Lower lobe of right lung (tissue), 2 donors: ENCODE results near the gene SLC1A5. TPM values are rescaled to one million over a fixed set of nuclear protein-coding genes. Genes with fewer than 3 reads are reported as not detected.

Experiments
- ATAC-seq, 2 donors: fragments of 200-7000 bp; cut with Tn5 transposase; one replicate each; pipeline ENCODE4 v1.9.1; 2020 to 2022; ENCODE audit warnings: mild to moderate bottlenecking in 2 of 2, moderate library complexity in 2 of 2
- DNase-seq: peaks from one replicate; pipeline ENCODE4 v3.0.0-alpha.2; 2020
- H3K27ac ChIP-seq: fragments of 200-600 bp; one replicate; pipeline ENCODE4 v1.8.0; 2022
- H3K27me3 ChIP-seq: fragments of 200-600 bp; one replicate; pipeline ENCODE4 v1.8.0; 2022; ENCODE audit warnings: low read depth
- H3K36me3 ChIP-seq: fragments of 200-600 bp; one replicate; pipeline ENCODE4 v1.8.0; 2022; ENCODE audit warnings: mild to moderate bottlenecking
- H3K4me1 ChIP-seq: fragments of 200-600 bp; one replicate; pipeline ENCODE4 v1.8.0; 2022
- H3K4me3 ChIP-seq: fragments of 200-600 bp; one replicate; pipeline ENCODE4 v1.8.0; 2022; ENCODE audit warnings: mild to moderate bottlenecking
- H3K9me3 ChIP-seq: fragments of 200-600 bp; one replicate; pipeline ENCODE4 v1.8.0; 2022
- CTCF ChIP-seq: fragments of 200-600 bp; IDR thresholded peaks from one replicate; pipeline ENCODE4 v1.8.0; 2022; ENCODE audit warnings: antibody characterized with exemption, mild to moderate bottlenecking
- intact Hi-C: fragments of 100-400 bp; cut with DNase I; formaldehyde crosslinking; loops from one replicate; pipeline ENCODE4 v1.11.0; 2022
- total RNA-seq: library from RNA; stranded (reverse); fragmentation: NEBNext Ultra II Directional; extraction: Animal tissue kit (Norgen Biotek cat#: 25700); gene quantifications from one replicate; pipeline ENCODE4 v1.2.1, GENCODE V29; 2021
- donor health status: DM: no; HTN: yes; CAD: no; lungs with severe emphysema.

The SLC1A5 gene
- total RNA-seq, 1 donor from 2014 or later = 120 TPM

- Histone ChIP-seq H3K36me3 (peaks cover 28% of the 10 kb centered on the region), H3K27me3 (no peaks in the 10 kb centered on the region), H3K4me1 (peaks cover 66% of the 10 kb centered on the region), H3K9me3 (no peaks in the 10 kb centered on the region), H3K4me3 (no peak overlapping the region), H3K27ac (no peak overlapping the region)
- DNase-seq (no peak), ATAC-seq (no peak)
- intact Hi-C loops = no loop called here
- no peak for TF ChIP-seq CTCF
Observed at GRCh38 chr19:46742926-46743480, 45.4 kb downstream of the SLC1A5 start.

- no peaks in the 10 kb centered on the region for H3K27me3 ChIP-seq
- H3K4me3 ChIP-seq = no peak overlapping the region
- no peak for TF ChIP-seq CTCF
- ATAC-seq (no peak), DNase-seq (no peak)
- intact Hi-C loops = no loop called here
- H3K9me3 ChIP-seq = no peaks in the 10 kb centered on the region
- peaks cover 44% of the 10 kb centered on the region for H3K36me3 ChIP-seq
- H3K27ac ChIP-seq = no peak overlapping the region
- peaks cover 75% of the 10 kb centered on the region for H3K4me1 ChIP-seq
Observed at GRCh38 chr19:46741447-46741846, 46.9 kb downstream of the SLC1A5 start.

GRCh38 chr19:46739290-46739771 is 49.1 kb downstream of the SLC1A5 start:
- Histone ChIP-seq H3K4me1 (peaks cover 71% of the 10 kb centered on the region), H3K9me3 (no peaks in the 10 kb centered on the region), H3K27ac (peak overlapping the region; percentile 31), H3K27me3 (no peaks in the 10 kb centered on the region), H3K4me3 (no peak overlapping the region), H3K36me3 (peaks cover 65% of the 10 kb centered on the region)
- DNase-seq (no peak), ATAC-seq (peak; percentile 54 to 75)
- intact Hi-C loops = no loop called here
- TF ChIP-seq CTCF = no peak

GRCh38 chr19:46737761-46738171 is 50.6 kb downstream of the SLC1A5 start:
- no peak for DNase-seq
- ATAC-seq = no peak
- Histone ChIP-seq H3K27ac (peak overlapping the region; percentile 62), H3K9me3 (no peaks in the 10 kb centered on the region), H3K4me3 (no peak overlapping the region), H3K36me3 (peaks cover 81% of the 10 kb centered on the region), H3K27me3 (no peaks in the 10 kb centered on the region), H3K4me1 (peaks cover 62% of the 10 kb centered on the region)
- intact Hi-C loops = no loop called here
- TF ChIP-seq CTCF = no peak

GRCh38 chr19:46737298-46737654 is 51.1 kb downstream of the SLC1A5 start:
- no peak for DNase-seq
- Histone ChIP-seq H3K27ac (peak overlapping the region; percentile 62), H3K27me3 (no peaks in the 10 kb centered on the region), H3K36me3 (peaks cover 84% of the 10 kb centered on the region), H3K4me3 (no peak overlapping the region), H3K9me3 (no peaks in the 10 kb centered on the region), H3K4me1 (peaks cover 64% of the 10 kb centered on the region)
- intact Hi-C loops = no loop called here
- ATAC-seq = no peak
- TF ChIP-seq CTCF = no peak
